GM18517 (cell line): Measurements from ENCODE around the gene CBX4.

Experiments
- ATAC-seq: cut with Tn5 transposase; IDR thresholded peaks from one replicate; pipeline ENCODE4 v1.9.1; 2021; ENCODE audit warnings: mild to moderate bottlenecking, moderate library complexity; ENCODE audit not compliant: unreplicated experiment

Gene CBX4

DNA sequence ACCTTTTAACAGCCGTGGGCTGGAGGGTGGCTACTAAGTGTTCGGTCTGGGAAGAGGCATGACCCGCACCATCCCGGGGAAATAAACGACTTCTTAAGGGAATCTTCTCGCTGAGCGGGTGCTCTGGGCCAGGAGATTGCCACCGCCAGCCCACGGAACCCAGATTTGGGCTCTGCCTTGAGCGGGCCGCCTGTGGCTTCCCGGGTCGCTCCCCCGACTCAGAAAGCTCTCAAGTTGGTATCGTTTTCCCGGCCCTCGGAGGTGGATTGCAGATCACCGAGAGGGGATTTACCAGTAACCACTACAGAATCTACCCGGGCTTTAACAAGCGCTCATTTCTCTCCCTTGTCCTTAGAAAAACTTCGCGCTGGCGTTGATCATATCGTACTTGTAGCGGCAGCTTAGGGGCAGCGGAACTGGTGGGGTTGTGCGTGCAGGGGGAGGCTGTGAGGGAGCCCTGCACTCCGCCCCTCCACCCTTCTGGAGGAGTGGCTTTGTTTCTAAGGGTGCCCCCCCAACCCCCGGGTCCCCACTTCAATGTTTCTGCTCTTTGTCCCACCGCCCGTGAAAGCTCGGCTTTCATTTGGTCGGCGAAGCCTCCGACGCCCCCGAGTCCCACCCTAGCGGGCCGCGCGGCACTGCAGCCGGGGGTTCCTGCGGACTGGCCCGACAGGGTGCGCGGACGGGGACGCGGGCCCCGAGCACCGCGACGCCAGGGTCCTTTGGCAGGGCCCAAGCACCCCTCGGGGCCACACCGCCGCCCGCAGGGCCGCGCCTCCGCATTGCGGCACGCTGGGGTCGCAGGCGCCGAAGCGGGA, 3.6 kb upstream of the CBX4 start:
- no peak for ATAC-seq

DNA sequence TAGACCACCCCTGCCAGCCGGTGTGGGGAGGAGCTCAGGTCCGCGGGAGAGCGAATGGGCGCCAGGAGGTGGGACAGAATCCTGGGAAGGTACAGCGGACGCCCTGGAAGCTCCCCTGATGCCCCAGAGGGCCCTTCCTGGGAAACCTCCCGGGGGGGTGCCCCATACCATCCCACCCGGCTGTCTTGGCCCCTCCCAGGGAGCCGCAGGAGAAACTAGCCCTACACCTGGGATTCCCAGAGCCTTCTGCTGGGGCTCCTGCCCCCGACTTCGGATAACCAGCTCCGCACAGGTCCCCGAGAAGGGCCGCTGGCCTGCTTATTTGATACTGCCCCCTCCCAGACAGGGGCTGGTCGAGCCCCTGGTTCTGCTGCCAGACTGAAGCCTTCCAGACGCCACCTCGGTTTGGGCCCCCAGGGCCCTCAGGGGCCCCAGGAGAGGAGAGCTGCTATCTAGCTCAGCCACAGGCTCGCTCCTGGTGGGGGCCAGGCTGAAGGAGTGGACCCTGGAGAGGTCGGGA, 3.0 kb upstream of the CBX4 start:
- no peak for ATAC-seq

DNA sequence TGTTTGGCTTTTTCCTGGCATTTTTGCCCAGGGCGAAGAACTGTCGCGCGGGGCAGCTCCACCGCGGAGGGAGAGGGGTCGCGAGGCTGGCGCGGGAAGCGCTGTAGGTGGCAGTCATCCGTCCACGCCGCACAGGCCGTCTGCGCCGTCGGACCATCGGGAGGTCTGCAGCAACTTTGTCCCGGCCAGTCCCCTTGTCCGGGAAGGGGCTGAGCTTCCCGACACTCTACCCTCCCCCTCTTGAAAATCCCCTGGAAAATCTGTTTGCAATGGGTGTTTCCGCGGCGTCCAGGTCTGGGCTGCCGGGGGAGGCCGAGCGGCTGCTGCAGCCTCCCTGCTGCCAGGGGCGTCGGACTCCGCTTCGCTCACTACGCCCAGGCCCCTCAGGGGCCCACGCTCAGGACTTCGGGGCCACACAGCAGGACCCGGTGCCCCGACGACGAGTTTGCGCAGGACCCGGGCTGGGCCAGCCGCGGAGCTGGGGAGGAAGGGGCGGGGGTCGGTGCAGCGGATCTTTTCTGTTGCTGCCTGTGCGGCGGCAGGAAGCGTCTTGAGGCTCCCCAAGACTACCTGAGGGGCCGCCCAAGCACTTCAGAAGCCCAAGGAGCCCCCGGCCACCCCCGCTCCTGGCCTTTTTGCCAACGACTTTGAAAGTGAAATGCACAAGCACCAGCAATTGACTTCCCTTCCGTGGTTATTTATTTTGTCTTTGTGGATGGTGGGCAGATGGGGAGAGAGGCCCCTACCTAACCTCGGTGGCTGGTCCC, 2.3 kb upstream of the CBX4 start:
- no peak for ATAC-seq

DNA sequence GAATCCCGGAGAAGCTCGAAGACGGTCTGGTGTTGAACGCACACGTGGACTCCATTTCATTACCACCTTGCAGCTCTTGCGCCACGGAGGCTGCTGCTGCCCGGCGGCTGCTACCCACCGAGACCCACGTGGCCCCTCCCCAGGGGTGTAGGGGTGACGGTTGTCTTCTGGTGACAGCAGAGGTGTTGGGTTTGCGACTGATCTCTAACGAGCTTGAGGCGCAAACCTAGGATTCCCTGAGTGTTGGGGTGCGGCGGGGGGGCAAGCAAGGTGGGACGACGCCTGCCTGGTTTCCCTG, 1.7 kb upstream of the CBX4 start:
- no peak for ATAC-seq

DNA sequence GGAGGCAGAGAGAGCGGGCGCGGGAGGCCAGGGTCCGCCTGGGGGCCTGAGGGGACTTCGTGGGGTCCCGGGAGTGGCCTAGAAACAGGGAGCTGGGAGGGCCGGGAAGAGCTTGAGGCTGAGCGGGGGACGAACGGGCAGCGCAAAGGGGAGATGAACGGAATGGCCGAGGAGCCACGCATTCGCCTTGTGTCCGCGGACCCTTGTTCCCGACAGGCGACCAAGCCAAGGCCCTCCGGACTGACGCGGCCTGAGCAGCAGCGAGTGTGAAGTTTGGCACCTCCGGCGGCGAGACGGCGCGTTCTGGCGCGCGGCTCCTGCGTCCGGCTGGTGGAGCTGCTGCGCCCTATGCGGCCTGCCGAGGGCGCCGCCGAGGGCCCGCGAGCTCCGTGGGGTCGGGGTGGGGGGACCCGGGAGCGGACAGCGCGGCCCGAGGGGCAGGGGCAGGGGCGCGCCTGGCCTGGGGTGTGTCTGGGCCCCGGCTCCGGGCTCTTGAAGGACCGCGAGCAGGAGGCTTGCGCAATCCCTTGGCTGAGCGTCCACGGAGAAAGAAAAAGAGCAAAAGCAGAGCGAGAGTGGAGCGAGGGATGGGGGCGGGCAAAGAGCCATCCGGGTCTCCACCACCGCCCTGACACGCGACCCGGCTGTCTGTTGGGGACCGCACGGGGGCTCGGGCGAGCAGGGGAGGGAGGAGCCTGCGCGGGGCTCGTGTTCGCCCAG, 1.2 kb upstream of the CBX4 start:
- ATAC-seq, result no peak

DNA sequence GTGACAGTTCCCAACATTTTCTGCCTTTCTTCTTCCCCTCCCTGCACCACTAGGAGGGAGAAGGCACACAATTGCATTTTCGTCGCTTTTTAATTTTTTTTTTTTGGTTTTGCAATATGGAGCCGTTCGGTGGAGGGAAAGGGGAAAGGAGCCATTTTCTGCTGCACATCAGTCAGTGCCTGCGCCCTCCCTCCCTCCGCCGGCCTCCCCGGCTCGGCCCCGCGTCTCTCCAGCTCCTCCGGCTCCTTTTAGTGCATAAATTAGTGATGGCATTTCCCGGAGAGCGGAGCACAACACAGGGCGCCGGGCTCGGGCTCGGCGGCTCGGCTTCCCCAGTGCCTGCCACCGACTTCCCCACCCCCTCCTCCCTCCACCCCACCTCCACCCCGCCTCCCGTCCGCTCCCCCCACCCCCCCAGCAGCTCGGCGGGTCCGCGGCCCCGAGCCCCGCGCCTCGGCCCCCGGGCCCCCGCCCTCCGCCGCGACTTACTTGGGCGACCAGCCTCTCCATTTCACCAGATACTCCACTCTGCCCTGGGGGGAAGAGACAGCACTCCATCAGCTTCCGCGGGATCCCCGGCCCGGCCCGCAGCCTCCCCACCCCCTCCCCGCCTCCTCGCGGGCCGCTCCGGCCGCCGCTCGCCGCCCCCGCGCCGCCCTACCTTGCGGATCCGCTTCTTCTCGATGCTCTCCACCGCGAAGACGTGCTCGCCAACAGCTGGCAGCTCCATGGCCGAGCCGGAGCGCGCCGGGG, 542 bp downstream of the CBX4 start:
- ATAC-seq, result peak; percentile 23

DNA sequence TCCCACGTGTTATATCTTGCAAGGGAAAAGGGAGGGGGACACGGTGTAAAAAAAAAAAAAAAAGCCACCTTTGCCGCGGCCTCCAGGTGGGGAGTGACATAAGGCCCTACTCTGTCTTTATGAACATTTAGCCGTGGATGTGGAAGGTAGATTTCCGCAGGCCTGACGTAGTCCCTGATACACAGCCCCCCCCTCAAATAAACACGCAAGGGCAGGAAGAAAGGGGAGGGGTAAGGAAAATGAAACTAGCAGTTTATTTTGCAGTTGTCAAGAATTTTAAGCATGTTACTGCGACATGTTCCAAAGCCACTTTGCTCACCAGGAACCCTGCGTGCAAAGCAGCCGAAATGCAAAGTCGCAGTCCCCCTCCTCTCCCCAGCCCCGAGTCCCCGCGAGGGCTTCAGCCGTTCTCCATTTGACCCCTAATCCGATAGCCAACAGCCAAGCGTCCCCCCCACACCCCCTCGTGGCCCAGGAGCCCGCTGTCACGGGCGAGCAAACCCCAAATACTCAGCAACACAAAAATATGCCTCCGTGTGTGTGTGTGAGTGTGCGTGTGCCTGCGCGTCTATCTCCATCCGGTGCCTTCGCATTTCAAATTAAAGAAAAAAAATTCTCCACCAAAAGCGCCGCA, 1.2 kb downstream of the CBX4 start:
- ATAC-seq, result no peak

DNA sequence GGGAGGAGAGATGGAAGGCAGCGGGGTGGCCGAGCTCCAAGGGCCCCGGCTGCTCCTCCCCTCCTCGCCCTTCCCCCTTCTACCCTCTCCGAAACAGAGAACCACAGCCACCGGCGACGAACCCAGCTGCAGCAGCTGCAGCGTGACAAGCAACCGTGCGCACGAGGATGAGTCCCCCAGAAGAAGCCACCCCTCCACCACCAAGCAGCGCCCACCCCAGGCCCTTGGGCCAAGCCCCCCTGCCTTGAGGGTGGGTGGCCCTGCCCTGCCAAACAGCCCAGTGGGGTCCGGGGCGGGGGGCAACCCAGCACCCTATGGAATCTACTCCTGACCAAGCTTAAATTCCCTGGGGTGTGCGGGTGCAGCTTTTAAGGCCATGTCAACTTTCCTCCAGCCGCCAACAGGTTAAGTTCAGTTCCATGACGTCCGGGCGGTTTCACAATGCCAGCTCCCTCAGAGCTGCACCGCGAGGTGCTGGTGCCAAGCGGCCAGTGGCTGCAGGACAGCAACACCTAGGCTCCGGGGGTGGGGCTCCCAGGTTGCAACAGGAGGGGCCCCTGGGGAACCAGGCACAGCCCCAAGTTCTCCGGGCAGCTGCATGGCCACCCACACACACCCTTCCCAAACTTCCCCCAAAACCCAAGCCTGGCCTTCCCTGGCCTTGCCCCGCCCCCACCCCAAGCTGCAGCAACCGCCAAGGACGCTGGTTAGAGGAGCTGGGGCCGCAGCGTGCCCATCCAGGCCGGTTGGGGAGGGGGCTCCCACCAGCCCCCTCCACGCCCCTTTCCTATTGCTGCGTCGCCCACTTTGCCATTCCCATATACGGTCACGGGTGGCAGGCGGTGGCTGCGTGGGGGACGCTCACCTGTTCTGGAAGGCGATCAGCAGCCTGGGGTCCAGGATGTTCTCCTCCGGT, 2.0 kb downstream of the CBX4 start:
- no peak for ATAC-seq

DNA sequence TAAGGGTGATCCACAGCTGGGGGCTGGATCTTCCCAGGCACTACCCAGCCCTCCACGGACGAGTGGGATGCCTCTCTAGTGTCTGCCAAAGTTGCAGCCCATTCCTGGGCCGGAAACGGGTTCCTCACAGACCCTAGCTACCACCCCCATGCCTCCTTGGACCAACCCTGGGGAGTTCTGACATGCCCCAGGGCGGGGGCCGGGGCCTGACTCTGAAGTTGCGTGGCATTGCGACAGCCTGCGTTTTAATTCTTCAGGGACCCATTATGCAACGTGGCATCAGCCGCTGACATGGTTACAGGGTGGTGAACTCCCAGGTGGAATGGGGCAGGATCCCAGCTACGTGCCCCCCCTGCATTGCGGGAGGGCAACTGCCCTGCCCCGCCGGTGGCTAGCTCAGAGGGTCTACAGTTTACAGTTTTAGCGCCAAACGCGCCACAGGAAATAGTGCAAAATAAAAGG, 2.7 kb downstream of the CBX4 start:
- no peak for ATAC-seq

DNA sequence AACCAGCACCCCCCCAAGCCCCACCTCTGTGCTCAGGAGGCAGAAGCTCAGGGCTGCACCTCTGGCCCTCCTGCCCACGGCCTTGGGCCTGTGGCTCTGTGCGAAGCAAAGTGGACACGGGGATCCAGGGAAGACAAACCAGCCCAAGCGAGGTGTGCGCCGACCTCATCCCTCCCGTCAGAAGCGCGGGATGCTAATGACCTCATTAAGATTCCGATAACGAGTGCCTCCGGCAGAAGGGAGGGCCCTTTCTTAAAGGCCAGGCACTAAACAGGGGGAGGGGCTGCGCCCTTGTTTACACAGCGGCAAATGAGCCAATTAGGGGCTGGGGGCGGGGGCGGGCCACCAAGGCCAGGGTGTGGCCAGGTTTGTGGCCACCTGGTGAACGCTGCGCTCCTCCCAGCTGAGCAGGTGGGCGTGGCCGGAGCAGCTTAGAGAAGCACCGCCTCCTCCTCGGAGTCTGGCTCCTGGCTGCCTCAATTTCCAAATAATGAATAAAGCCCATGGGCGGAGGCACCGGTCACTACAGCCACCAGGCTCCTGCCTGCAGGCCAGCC, 3.2 kb downstream of the CBX4 start:
- no peak for ATAC-seq

DNA sequence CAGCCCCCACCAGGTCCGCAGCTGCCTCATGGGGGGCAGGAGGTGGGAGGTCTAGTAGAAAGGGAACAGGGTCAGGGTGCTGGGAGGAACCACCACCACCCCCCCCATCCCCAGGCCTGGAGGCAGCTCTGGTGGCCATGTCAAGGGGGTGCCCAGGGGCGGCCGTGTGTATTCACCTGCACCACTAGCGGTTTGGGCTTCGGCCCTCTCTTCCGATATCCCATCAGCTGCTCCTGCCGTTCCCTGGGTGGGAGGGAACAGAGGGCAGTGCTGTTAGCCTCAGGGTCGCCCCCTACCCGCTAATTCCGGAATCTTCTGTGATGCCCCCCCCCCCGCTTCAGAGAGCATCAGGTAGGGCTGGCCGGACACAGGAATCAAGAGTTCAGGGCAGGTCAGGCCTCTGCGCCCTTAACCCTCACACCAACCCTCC, 3.8 kb downstream of the CBX4 start:
- no peak for ATAC-seq

DNA sequence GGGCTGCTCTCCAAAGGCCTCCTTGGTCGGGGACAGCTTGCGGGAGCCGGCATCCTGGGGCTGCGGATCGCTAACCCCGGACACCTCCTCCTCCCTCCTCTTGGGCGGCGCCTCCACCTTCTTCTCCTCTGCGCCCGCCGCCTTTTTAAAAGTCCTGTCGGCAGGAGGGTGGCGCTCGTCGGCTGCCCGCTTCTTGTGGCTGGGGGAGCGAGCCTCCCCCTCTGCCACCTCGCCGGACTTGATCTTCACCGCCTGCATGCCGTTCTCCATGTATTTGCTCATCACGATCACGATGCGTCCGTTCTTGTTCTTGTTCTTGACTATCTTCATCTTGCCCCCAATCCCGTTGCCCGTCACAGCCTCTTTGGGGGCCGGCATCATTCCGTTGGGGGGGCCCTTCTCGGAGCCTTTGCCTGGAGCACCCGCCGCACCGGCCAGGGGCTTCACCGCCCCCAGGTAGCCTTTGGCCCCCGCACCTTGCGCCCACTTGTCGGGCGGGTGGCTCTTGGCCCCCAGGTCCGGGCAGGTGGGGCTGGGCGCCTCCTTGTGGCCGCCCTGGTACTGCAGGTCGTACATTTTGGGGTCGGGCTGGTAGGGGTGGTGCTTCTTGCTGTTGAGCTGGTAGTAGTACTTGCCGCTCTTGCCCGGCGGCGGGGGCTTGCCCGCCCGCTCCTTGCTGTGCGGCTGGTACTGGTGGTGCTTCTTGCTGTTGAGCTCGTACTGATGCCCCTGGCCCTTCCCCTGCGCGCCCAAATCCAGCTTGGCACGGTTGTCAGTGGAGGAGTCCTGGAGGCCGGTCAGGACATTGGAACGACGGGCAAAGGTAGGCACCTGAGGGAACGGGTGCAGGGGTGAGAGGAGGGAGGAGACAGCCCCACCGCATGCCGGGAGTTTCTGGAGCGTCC, 4.4 kb downstream of the CBX4 start:
- no peak for ATAC-seq

DNA sequence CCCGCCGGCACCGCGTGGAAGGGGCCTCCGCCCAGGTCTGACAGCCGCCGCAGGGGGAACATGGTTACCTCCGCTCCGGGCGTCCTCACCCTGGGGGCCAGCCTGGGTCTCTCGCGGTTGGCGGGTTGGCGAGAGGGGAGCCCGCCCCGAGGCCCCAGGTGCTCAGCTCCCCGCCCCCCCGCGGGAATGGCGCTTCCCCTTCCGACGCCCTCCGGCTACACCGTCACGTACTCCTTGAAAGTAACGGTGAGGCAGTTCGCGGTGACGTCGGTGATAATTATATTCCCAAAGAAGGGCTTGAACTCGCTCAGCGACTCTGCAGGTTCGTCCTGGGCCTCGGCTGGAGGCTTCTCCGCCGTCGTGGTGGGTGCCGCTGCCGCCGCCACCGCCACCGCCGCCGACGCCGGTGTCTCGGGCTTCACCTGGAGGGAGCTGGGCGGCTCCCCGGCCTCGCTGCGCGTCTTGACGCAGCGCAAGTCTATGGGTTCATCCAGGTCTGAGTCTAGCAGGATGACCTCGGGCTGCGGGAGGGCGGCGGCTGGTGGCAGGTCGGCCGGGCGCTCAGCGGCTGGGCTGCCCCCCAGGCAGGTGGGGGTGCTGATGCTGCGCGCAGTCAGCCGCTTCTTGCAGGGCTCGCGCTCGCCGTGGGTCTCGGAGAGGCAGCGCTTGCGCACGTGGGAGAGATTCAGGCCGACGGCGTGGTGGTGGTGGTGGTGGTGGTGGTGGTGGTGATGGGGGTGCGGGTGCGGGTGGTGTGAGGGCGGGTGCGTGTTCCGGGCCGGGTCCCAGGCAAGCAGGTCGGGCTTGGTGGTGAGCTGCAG, 5.3 kb downstream of the CBX4 start:
- no peak for ATAC-seq

DNA sequence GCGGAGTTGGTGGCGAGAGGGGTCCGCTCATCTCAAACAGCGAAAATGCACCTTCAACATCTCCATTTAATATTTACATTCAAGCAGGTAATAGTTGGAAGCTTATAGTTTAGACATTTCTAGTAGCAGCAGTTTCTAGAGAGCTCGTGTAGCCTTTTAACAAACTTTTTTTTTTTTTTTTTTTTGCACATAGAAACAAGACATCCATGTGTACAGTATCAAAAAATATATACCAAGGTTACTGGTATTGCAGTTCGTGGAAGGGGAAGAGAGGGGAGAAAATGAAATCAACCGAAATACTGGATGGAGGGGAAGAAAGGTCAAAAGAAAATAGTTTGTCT, 6.2 kb downstream of the CBX4 start:
- no peak for ATAC-seq

DNA sequence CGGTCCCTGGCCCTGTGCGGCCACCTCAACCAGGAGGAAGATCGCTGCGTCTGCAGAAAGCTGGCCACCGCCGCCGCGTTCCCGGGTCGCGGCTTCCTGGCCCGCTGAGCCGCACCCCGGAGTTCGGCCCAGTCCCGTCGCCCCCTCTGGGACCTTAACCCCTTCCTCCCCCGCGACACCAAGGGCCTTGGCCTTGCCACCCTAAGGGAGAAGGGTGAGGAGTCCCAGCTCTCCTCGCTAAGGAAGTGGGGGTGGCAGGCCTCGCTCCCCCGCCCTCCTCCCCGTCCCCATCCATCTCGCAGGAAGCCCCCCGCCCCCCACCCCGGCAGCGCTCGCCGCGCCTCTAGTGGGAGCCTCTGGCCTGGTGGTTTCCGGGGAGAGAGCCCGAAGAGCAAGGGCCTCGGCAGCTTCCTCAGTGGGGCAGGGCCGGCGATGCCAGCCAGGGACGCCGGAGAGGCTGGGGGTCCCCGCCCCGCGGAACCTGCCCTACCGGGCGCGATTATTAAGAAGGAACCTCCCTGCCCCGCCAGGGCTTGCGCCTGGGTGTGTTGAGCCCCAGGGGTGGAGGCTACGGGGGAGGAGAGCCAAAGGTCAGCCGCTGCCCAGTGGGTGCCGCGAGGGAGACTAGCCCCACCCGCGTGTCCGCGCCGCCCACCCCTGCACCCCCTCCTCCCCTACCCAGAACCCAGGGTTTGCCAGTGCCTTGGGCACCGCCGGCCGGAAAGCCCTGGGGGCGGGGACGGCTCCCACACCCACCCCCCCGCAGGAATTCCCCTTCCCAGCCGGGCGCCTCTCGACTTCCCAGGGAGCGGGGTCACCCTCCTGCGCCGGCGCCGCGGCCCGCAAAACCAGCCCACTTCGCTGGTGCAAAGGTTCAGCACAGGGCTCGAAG, 6.8 kb downstream of the CBX4 start:
- no peak for ATAC-seq
